H9 (cell line): ENCODE measurements around the gene SEPHS1. TPM values are rescaled to one million over a fixed set of nuclear protein-coding genes. Genes with fewer than 3 reads are reported as not detected.

Experiments
- DNase-seq: peaks from one replicate; pipeline ENCODE4 v3.0.0-alpha.2; 2017
- H2AFZ ChIP-seq: one replicate; pipeline ENCODE4 v1.6.1; 2013; ENCODE audit warnings: mild to moderate bottlenecking, low read length, control low read depth, moderate library complexity
- H2AK5ac ChIP-seq: 2 replicates; pipeline ENCODE4 v1.6.1; 2013; ENCODE audit warnings: low read length, control low read depth, mixed read lengths; ENCODE audit not compliant: insufficient read length
- H2BK120ac ChIP-seq: one replicate; pipeline ENCODE4 v1.6.1; 2013; ENCODE audit warnings: low read depth, mild to moderate bottlenecking, low read length, control low read depth, inconsistent platforms; ENCODE audit not compliant: poor library complexity, severe bottlenecking
- H2BK12ac ChIP-seq: 2 replicates; pipeline ENCODE4 v1.6.1; 2013; ENCODE audit warnings: low read length, control low read depth, mixed read lengths, low read depth; ENCODE audit not compliant: insufficient read length
- H2BK15ac ChIP-seq: 2 replicates; pipeline ENCODE4 v1.6.1; 2013; ENCODE audit warnings: low read depth, low read length, control low read depth
- H2BK20ac ChIP-seq: one replicate; pipeline ENCODE4 v1.6.1; 2013; ENCODE audit warnings: low read depth, mild to moderate bottlenecking, low read length, control low read depth, inconsistent platforms; ENCODE audit not compliant: poor library complexity, severe bottlenecking
- H2BK5ac ChIP-seq: 2 replicates; pipeline ENCODE4 v1.6.1; 2013; ENCODE audit warnings: low read length, control low read depth, mixed read lengths; ENCODE audit not compliant: insufficient read length
- H3K14ac ChIP-seq: 2 replicates; pipeline ENCODE4 v1.6.1; 2013; ENCODE audit warnings: low read length, control low read depth; ENCODE audit not compliant: insufficient read depth
- H3K18ac ChIP-seq: 2 replicates; pipeline ENCODE4 v1.6.1; 2013; ENCODE audit warnings: low read depth, mild to moderate bottlenecking, mixed read lengths, low read length, control low read depth; ENCODE audit not compliant: insufficient read length
- H3K23ac ChIP-seq: 2 replicates; pipeline ENCODE4 v1.6.1; 2013; ENCODE audit warnings: low read length, control low read depth, mixed read lengths, low read depth; ENCODE audit not compliant: insufficient read length
- H3K23me2 ChIP-seq: 2 replicates; pipeline ENCODE4 v1.6.1; 2013; ENCODE audit warnings: low read depth, mild to moderate bottlenecking, mixed read lengths, low read length, control low read depth; ENCODE audit not compliant: insufficient read length, poor library complexity, severe bottlenecking
- H3K27ac ChIP-seq: 2 replicates; pipeline ENCODE4 v1.5.1; 2013; ENCODE audit warnings: low read length, control low read depth, mixed read lengths, low read depth; ENCODE audit not compliant: insufficient read length
- H3K27me3 ChIP-seq: 2 replicates; pipeline ENCODE4 v1.6.1; 2013; ENCODE audit warnings: low read length, control low read depth, inconsistent platforms; ENCODE audit not compliant: insufficient read depth
- H3K4ac ChIP-seq: 2 replicates; pipeline ENCODE4 v1.6.1; 2013; ENCODE audit warnings: low read depth, mild to moderate bottlenecking, control low read depth, inconsistent platforms, low read length, moderate library complexity
- H3K4me1 ChIP-seq: 2 replicates; pipeline ENCODE4 v1.6.1; 2013; ENCODE audit warnings: low read length, control low read depth, inconsistent platforms; ENCODE audit not compliant: insufficient read depth
- H3K4me2 ChIP-seq: 2 replicates; pipeline ENCODE4 v1.6.1; 2013; ENCODE audit warnings: low read length, control low read depth, mixed read lengths; ENCODE audit not compliant: insufficient read length, insufficient read depth
- H3K56ac ChIP-seq: 2 replicates; pipeline ENCODE4 v1.6.1; 2013; ENCODE audit warnings: low read depth, mild to moderate bottlenecking, mixed read lengths, low read length, control low read depth; ENCODE audit not compliant: insufficient read length
- H3K79me1 ChIP-seq: 2 replicates; pipeline ENCODE4 v1.6.1; 2013; ENCODE audit warnings: low read depth, mild to moderate bottlenecking, moderate library complexity, low read length, control low read depth, inconsistent platforms; ENCODE audit not compliant: insufficient read depth, poor library complexity, severe bottlenecking
- H3K79me2 ChIP-seq: 2 replicates; pipeline ENCODE4 v1.6.1; 2013; ENCODE audit warnings: low read length, control low read depth, inconsistent platforms; ENCODE audit not compliant: insufficient read depth
- H3K9ac ChIP-seq: 2 replicates; pipeline ENCODE4 v1.6.1; 2013; ENCODE audit warnings: low read length, control low read depth, mixed read lengths; ENCODE audit not compliant: insufficient read length; ENCODE audit errors: extremely low read depth
- H3K9me3 ChIP-seq: one replicate; pipeline ENCODE4 v1.6.1; 2013; ENCODE audit warnings: low read depth, low read length, inconsistent platforms; ENCODE audit not compliant: control insufficient read depth
- H3T11ph ChIP-seq: one replicate; pipeline ENCODE4 v1.6.1; 2013; ENCODE audit warnings: mild to moderate bottlenecking, low read length, control low read depth, inconsistent platforms
- H4K20me1 ChIP-seq: one replicate; pipeline ENCODE4 v1.6.1; 2013; ENCODE audit not compliant: control insufficient read depth, insufficient read length, insufficient read depth
- H4K5ac ChIP-seq: 2 replicates; pipeline ENCODE4 v1.6.1; 2013; ENCODE audit warnings: low read depth, mild to moderate bottlenecking, mixed read lengths, low read length, control low read depth; ENCODE audit not compliant: insufficient read length
- H4K8ac ChIP-seq: replicated peaks from 2 replicates; pipeline ENCODE4 v1.6.1; 2013; ENCODE audit warnings: low read length, control low read depth, mixed read lengths, low read depth; ENCODE audit not compliant: insufficient read length
- H4K91ac ChIP-seq: 2 replicates; pipeline ENCODE4 v1.6.1; 2013; ENCODE audit warnings: low read depth, mild to moderate bottlenecking, moderate library complexity, mixed read lengths, low read length, control low read depth; ENCODE audit not compliant: insufficient read length
- H3K27ac Mint-ChIP-seq, 3 experiments: 2 replicates in 2 of 3; 3 replicates in 1 of 3; pipeline ENCODE4 v1.8.0; 2020 to 2021; ENCODE audit warnings: mixed read lengths in 3 of 3, mild to moderate bottlenecking in 1 of 3, moderate library complexity in 1 of 3
- H3K27me3 Mint-ChIP-seq: 2 replicates; pipeline ENCODE4 v1.8.0; 2021; ENCODE audit warnings: low read depth, mild to moderate bottlenecking, moderate library complexity, mixed read lengths
- H3K36me3 Mint-ChIP-seq, 3 experiments: 2 replicates in 2 of 3; 3 replicates in 1 of 3; pipeline ENCODE4 v1.8.0; 2020 to 2021; ENCODE audit warnings: low read depth in 3 of 3, mixed read lengths in 3 of 3; ENCODE audit not compliant: insufficient read depth in 1 of 3
- H3K4me1 Mint-ChIP-seq, 2 experiments: 2 replicates each; pipeline ENCODE4 v1.8.0; 2020; ENCODE audit warnings: mixed read lengths in 2 of 2
- H3K4me3 Mint-ChIP-seq, 2 experiments: 2 replicates in 1 of 2; 3 replicates in 1 of 2; pipeline ENCODE4 v1.8.0; 2020 to 2021; ENCODE audit warnings: mild to moderate bottlenecking in 2 of 2, mixed read lengths in 2 of 2, moderate library complexity in 1 of 2
- H3K9me3 Mint-ChIP-seq, 2 experiments: 2 replicates in 1 of 2; 3 replicates in 1 of 2; pipeline ENCODE4 v1.8.0; 2020; ENCODE audit warnings: mild to moderate bottlenecking in 2 of 2, mixed read lengths in 2 of 2, moderate library complexity in 1 of 2
- WGBS: extraction: QIAGEN DNeasy Blood & Tissue Kit; methylation state at CpG from one replicate; pipeline ENCODE4 v1.1.7; 2013; ENCODE audit warnings: missing lambda C conversion rate, low lambda C conversion rate, mixed read lengths; ENCODE audit not compliant: insufficient read length; ENCODE audit errors: extremely low coverage; 5-methylcytosine and 5-hydroxymethylcytosine counted together
- total RNA-seq: library from RNA; stranded (reverse); gene quantifications from 2 replicates; pipeline ENCODE4 v1.2.1, GENCODE V29; 2021
- TF ChIP-seq, protein P1 (sequence below): fragments of 200-600 bp; sonication (generic); conservative IDR thresholded peaks from 3 replicates; pipeline ENCODE4 v1.8.0; 2021; ENCODE audit warnings: antibody characterized with exemption, mild to moderate bottlenecking

The SEPHS1 gene
- total RNA-seq, 1 experiment from 2014 or later: 366 TPM

DNA sequence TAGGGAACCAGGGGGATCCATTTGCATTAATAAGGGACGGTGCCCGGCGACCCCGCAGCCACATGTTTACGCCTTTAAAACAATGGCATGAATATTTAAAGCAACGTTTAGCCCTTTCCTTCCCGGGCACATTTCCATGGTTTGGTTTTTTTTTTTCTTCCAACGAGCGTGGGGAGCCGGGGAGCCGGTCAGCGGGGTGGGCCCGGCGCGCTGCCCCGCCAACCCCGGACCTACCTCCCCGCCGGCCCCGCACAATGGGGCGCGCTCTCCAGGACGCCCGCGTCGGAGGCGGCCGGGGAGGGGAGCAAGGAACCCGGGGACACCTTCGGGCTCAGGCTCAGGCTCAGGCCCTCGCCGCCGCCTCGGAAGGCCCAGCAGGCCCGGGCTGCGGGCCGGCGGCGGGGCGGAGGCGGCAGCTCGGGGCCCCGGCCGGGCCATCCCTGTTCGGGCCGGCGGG lies 1.0 kb downstream of the SEPHS1 start:
- no CpG with 5 or more reads among the region's 47 CpGs for WGBS
- DNase-seq: no peak
- Histone ChIP-seq H2BK5ac (no peak overlapping the region), H3K9ac (peak overlapping the region; percentile 75), H4K91ac (no peak overlapping the region), H2AFZ (no peak overlapping the region), H3K4ac (peak overlapping the region; percentile 52; the same call in 1 of the 2 replicates), H2BK12ac (no peak overlapping the region), H3K4me1 (peaks cover 4% of the 10 kb centered on the region; the same call in 1 of the 2 replicates), H3K18ac (peak overlapping the region; percentile 92), H2BK120ac (peak overlapping the region; percentile 50), H3K79me1 (no peaks in the 10 kb centered on the region), H2BK20ac (no peak overlapping the region), H4K20me1 (no peaks in the 10 kb centered on the region), H3K23ac (no peak overlapping the region), H3K4me2 (peak overlapping the region; percentile 85), H3K27ac (peak overlapping the region; percentile 81), H2AK5ac (no peak overlapping the region), H3K23me2 (peaks cover 23% of the 10 kb centered on the region), H2BK15ac (no peak overlapping the region), H3T11ph (peak overlapping the region; percentile 68), H3K27me3 (no peaks in the 10 kb centered on the region), H4K8ac (no peak overlapping the region), H3K14ac (peak overlapping the region; percentile 95), H3K79me2 (peaks cover 48% of the 10 kb centered on the region), H3K56ac (no peak overlapping the region), H3K9me3 (no peaks in the 10 kb centered on the region), H4K5ac (no peak overlapping the region)
- H3K4me3 Mint-ChIP-seq: peak overlapping the region; percentile 77 to 90
- H3K27ac Mint-ChIP-seq: peak overlapping the region; percentile 84 to 99 (median 98)
- TF ChIP-seq, protein P1, sequence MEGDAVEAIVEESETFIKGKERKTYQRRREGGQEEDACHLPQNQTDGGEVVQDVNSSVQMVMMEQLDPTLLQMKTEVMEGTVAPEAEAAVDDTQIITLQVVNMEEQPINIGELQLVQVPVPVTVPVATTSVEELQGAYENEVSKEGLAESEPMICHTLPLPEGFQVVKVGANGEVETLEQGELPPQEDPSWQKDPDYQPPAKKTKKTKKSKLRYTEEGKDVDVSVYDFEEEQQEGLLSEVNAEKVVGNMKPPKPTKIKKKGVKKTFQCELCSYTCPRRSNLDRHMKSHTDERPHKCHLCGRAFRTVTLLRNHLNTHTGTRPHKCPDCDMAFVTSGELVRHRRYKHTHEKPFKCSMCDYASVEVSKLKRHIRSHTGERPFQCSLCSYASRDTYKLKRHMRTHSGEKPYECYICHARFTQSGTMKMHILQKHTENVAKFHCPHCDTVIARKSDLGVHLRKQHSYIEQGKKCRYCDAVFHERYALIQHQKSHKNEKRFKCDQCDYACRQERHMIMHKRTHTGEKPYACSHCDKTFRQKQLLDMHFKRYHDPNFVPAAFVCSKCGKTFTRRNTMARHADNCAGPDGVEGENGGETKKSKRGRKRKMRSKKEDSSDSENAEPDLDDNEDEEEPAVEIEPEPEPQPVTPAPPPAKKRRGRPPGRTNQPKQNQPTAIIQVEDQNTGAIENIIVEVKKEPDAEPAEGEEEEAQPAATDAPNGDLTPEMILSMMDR: no peak
- H3K36me3 Mint-ChIP-seq: peaks cover 24 to 46% (median 31%) of the 10 kb centered on the region in 3 experiments
- peaks cover 62 to 63% of the 10 kb centered on the region in 2 experiments for H3K4me1 Mint-ChIP-seq
- H3K27me3 Mint-ChIP-seq: no peaks in the 10 kb centered on the region
- no peaks in the 10 kb centered on the region; a peak in 2 of 5 replicates for H3K9me3 Mint-ChIP-seq
